KMS-11 (cell line): ENCODE measurements around the gene PTPRN2.

Source experiments
- H2AFZ ChIP-seq: fragments of 200-600 bp; sonication (generic); 2 replicates; pipeline ENCODE4 v1.6.1; 2016; ENCODE audit warnings: antibody characterized with exemption, mixed run types, low read depth
- H3K27ac ChIP-seq: fragments of 200-600 bp; sonication (generic); 2 replicates; pipeline ENCODE4 v1.6.1; 2016; ENCODE audit warnings: mild to moderate bottlenecking, mixed run types
- H3K27me3 ChIP-seq: fragments of 200-600 bp; sonication (generic); 2 replicates; pipeline ENCODE4 v1.6.1; 2017; ENCODE audit warnings: mild to moderate bottlenecking, low read depth, mixed run types, moderate library complexity; ENCODE audit not compliant: insufficient read depth
- H3K36me3 ChIP-seq: fragments of 200-600 bp; sonication (generic); 2 replicates; pipeline ENCODE4 v1.6.1; 2017; ENCODE audit warnings: mild to moderate bottlenecking, mixed run types; ENCODE audit not compliant: insufficient read depth
- H3K4me1 ChIP-seq: fragments of 200-600 bp; sonication (generic); 2 replicates; pipeline ENCODE4 v1.6.1; 2016; ENCODE audit warnings: mild to moderate bottlenecking, low read depth, mixed run types; ENCODE audit not compliant: poor library complexity, severe bottlenecking
- H3K4me2 ChIP-seq: fragments of 200-600 bp; sonication (generic); 2 replicates; pipeline ENCODE4 v1.7.0; 2016; ENCODE audit warnings: mild to moderate bottlenecking, mixed run types
- H3K4me3 ChIP-seq: fragments of 200-600 bp; sonication (generic); IDR thresholded peaks from 2 replicates; pipeline ENCODE4 v1.6.1; 2017; ENCODE audit warnings: low read depth, low read length, mixed read lengths; ENCODE audit not compliant: insufficient read depth
- H3K79me2 ChIP-seq: fragments of 200-600 bp; sonication (generic); 2 replicates; pipeline ENCODE4 v1.6.1; 2016; ENCODE audit warnings: low read depth, mixed run types; ENCODE audit not compliant: insufficient read depth
- H3K9ac ChIP-seq: fragments of 200-600 bp; sonication (generic); 2 replicates; pipeline ENCODE4 v1.6.1; 2016; ENCODE audit warnings: mild to moderate bottlenecking, mixed run types
- H4K20me1 ChIP-seq: fragments of 200-600 bp; sonication (generic); 2 replicates; pipeline ENCODE4 v1.6.1; 2016; ENCODE audit warnings: mild to moderate bottlenecking, mixed run types; ENCODE audit not compliant: insufficient read depth
- CTCF ChIP-seq: fragments of 200-600 bp; sonication (generic); conservative IDR thresholded peaks from 2 replicates; pipeline ENCODE4 v1.6.1; 2017; ENCODE audit warnings: low read depth, mild to moderate bottlenecking, antibody characterized with exemption, low read length, moderate library complexity, mixed read lengths

PTPRN2 gene

GRCh38 chr7:158008267-158008666 is 579.4 kb downstream of the PTPRN2 start:
- Histone ChIP-seq H4K20me1 (no peaks in the 10 kb centered on the region), H3K36me3 (no peaks in the 10 kb centered on the region), H3K4me1 (no peaks in the 10 kb centered on the region), H3K4me3 (no peak overlapping the region), H2AFZ (no peak overlapping the region), H3K79me2 (no peaks in the 10 kb centered on the region), H3K9ac (no peak overlapping the region), H3K27me3 (peaks cover 17% of the 10 kb centered on the region; the same call in 1 of the 2 replicates), H3K27ac (no peak overlapping the region), H3K4me2 (no peak overlapping the region)
- TF ChIP-seq CTCF = no peak

- H3K9ac ChIP-seq = no peak overlapping the region
These were observed 579.8 kb downstream of the PTPRN2 start for GRCh38 chr7:158007697-158008257.

GRCh38 chr7:158006841-158007696 is 580.6 kb downstream of the PTPRN2 start:
- no peak overlapping the region for H3K9ac ChIP-seq
- no peaks in the 10 kb centered on the region for H3K36me3 ChIP-seq
- no peak for TF ChIP-seq CTCF
- peaks cover 15% of the 10 kb centered on the region; the same call in 1 of the 2 replicates for H3K27me3 ChIP-seq
- no peaks in the 10 kb centered on the region for H4K20me1 ChIP-seq
- no peak overlapping the region for H3K4me3 ChIP-seq
- H3K4me1 ChIP-seq = no peaks in the 10 kb centered on the region
- H3K4me2 ChIP-seq = no peak overlapping the region
- H3K79me2 ChIP-seq = no peaks in the 10 kb centered on the region
- no peak overlapping the region for H2AFZ ChIP-seq
- no peak overlapping the region for H3K27ac ChIP-seq

More at GRCh38 chr7:158007697-158008257, 579.8 kb downstream of the PTPRN2 start:
- Histone ChIP-seq H3K27ac (no peak overlapping the region), H3K4me1 (no peaks in the 10 kb centered on the region), H3K27me3 (peaks cover 17% of the 10 kb centered on the region; the same call in 1 of the 2 replicates), H3K79me2 (no peaks in the 10 kb centered on the region), H3K36me3 (no peaks in the 10 kb centered on the region), H3K4me3 (no peak overlapping the region), H3K4me2 (no peak overlapping the region), H2AFZ (no peak overlapping the region), H4K20me1 (no peaks in the 10 kb centered on the region)
- no peak for TF ChIP-seq CTCF

- Histone ChIP-seq H3K27ac (no peak overlapping the region), H3K4me2 (no peak overlapping the region), H4K20me1 (no peaks in the 10 kb centered on the region), H3K36me3 (no peaks in the 10 kb centered on the region), H3K4me1 (no peaks in the 10 kb centered on the region), H3K4me3 (no peak overlapping the region), H3K27me3 (peaks cover 13% of the 10 kb centered on the region; the same call in 1 of the 2 replicates), H3K79me2 (no peaks in the 10 kb centered on the region), H3K9ac (no peak overlapping the region), H2AFZ (no peak overlapping the region)
- TF ChIP-seq CTCF = no peak
These were observed 582.1 kb downstream of the PTPRN2 start for GRCh38 chr7:158005531-158005930.
